NCI-H2227 (cell line): ENCODE data around the gene CPA3.

Source experiments
- DNase-seq: peaks from one replicate; lab custom pipeline; 2025; ENCODE audit not compliant: unreplicated experiment; lab: John Stamatoyannopoulos, UW

Gene CPA3

GRCh38 chr3:148857316-148857715 lies 7.8 kb upstream of the CPA3 start:
- no peak for DNase-seq

DNA sequence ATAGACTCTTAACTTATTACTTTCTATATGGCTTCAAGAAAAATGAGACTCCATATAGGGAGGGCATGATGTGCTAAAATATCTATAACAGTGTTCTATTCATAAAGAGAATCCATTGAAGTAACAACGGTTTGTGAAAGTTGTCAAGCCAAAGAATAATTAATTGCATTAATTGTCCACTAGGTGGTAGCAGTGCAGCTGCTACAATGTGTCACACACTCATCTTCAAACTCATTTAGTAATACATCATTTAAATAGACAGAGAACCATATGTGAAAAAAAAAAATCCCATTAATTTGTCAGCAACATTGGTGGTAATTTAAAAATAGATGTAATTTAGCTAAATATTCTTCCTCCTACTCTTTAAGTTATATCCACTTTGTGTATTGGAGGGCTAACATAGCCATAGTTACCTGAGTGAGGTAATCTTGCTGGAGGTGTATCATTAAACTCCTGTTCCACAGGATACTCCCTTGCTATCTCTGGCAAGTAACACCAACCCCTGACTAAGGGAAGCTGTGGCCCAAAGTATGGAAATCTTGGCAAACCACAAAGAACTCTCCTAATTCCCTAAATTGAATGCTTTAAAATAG lies 3.7 kb upstream of the CPA3 start:
- DNase-seq, result no peak

DNA sequence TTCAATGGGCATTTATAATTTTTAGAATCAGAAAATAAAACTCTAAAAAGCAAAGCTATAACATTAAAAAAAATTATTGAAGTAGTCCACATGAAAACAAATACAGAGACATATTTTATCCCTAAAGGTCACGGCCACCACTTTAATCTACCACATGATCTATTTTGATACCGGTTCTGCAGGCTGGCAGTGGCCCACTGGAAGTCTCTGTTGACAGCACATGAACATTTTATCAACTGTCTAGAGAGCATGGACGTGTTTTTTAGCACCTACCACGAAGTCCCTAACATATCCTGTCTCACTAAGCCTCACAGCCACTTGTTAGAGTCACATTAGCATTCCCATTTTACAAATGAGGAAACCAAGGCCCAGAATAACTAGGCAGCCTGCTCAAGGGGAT lies 1.8 kb upstream of the CPA3 start:
- DNase-seq, result no peak

GRCh38 chr3:148863814-148864213 lies 1.3 kb upstream of the CPA3 start:
- no peak for DNase-seq

DNA sequence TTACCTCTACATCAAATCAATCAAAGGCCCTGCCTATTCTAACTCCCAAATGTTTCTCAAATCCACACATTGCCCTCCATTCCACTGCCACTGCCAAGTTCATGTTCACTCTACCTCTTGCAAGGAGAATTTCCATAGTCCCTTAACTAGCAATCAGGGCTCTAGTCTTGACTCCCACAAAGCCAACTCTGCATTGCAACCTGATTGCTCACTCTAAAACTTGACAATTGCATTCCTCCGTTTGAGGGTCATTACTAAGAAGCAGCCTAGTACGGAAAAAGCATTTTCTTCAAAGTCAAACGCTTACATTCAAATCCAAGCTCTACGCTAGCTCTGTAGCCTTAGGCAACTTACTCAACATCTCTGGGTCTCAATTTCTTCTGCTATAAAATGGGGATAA lies 1.2 kb downstream of the CPA3 start:
- DNase-seq, result no peak

- DNase-seq, result no peak
Observed at GRCh38 chr3:148873270-148873927, 8.3 kb downstream of the CPA3 start.

DNA sequence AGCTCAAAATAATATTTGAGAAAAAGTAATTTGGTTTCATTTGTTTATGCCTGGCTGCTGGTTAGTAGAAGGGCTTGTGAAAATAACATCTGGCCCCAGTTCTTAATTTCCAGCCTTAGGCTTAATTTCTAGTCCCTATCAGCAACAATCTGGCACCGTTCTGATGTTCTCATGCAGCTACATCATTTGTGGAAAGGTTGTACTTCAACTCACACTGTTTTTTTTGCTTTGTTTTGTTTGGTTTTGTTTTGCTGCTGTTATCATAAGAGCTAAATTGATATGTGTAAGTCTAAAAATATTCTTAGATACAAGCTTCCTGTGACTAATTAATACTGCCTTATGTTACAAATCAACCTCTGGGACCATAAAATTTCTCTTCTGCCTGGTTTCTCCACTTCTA lies 8.9 kb downstream of the CPA3 start:
- DNase-seq, result no peak

DNA sequence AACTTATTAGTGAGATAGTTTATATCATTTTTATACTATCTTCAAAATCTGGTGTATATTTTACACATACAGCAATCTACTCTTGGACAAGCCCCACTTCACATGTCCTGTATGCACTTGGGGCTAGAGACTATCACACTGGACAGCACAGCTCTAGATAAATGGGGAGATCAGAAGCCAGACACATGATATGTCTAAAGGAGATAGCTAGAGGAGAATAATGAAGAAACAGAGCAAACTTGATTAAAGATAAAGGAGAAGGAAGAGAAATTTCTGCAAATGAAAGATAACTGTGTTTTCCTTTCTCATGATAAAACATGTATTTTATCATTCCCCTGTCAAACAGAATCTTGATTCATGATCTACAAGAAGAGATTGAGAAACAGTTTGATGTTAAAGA lies 13.0 kb downstream of the CPA3 start:
- DNase-seq, result no peak

GRCh38 chr3:148879256-148879655 lies 14.2 kb downstream of the CPA3 start:
- no peak for DNase-seq

GRCh38 chr3:148880681-148881080 lies 15.6 kb downstream of the CPA3 start:
- no peak for DNase-seq

GRCh38 chr3:148881286-148881685 lies 16.2 kb downstream of the CPA3 start:
- no peak for DNase-seq

DNA sequence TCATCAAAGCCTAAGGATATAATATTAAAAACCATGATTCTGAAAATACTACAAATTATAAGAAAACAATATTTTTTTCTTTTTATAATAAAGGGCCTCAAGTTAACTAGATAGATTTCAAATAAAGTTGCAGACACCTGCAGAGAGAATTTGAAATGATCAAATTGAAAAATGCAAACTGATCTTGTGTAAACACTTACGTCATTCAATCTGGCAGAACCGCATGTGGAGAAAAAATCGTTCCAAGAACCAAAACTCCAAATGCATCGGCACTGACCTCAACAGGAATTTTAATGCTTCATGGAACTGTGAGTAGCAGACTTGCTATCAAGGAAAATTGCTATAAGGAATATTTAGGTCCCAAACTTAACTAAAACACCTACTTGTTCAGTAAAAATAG lies 17.2 kb downstream of the CPA3 start:
- no peak for DNase-seq

GRCh38 chr3:148883163-148883562 lies 18.1 kb downstream of the CPA3 start:
- no peak for DNase-seq

DNA sequence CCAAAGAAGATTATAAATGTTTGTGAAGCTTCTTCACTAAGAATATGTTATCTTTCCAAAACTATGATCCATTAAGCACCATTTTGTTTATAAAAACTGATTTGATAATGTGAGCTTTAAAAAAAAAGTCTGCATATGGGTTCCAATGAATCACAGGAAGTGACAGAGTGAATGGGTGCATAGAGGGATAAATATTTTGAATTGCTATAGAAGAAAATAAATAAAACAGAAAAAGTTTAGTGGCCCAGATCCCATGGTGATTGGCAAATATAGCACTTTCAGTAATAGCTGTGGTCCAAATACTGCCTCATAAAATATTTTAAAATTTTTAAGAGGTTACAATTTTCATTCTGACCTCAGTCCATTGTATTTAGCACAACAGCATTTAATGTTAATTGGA lies 19.2 kb downstream of the CPA3 start:
- no peak for DNase-seq

DNA sequence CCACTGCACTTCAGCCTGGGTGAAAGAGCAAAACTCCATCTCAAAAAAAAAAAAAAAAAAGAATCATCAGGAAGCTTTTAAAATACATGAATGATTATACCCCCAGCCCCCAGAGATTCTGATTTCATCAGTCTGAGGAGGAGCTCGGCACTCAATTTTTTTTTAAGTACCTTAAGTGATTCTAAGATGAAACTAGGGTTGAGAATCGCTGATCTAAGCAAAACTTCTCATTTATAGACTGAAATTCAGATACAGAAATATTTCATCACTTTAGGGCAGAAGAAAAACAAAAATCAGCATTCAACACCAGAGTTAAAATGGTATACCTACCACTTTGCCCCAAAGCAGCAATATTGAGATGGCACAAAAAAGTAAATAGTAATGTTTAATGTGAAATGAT lies 24.7 kb downstream of the CPA3 start:
- DNase-seq, result no peak

GRCh38 chr3:148896062-148896461 lies 31.0 kb downstream of the CPA3 start:
- no peak for DNase-seq

DNA sequence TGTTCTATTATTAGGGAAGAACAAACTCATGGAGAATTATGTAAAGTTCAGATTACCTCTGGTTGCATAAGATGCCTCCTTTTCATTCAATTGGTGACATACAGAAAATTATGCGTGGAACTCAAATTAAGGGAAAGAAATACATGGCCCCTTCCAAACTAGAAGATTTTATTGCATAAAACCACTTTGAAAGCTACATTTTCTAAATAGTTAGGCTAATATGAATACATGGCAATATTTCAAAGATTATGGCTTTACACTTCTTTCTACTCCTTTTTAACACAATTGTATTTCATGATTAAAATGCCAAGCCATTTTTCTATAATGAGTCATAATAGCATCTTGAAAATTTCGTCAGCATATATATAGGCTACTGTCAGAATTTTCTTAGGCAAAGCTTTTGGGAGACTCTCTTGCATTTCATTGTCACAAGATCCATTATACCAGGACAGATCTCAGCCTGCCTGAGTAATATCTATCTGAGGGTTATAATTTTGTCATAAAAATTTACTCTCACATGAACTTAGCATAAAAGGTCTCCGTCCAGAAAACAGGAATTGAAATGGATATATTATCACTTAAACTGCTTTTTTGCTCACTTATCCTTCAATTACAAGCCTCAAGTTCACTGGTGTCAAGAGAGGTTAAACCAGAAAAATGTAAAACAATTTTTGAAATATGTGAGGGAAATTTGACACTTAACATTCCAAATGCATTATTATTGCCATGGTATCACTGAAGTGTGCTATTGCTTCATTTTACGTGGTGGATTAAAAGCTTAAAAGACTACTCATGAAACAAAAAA lies 37.1 kb downstream of the CPA3 start:
- no peak for DNase-seq

- DNase-seq, result no peak
Observed at GRCh38 chr3:148903022-148903442, 37.9 kb downstream of the CPA3 start.

GRCh38 chr3:148903941-148904340 lies 38.8 kb downstream of the CPA3 start:
- DNase-seq, result no peak

DNA sequence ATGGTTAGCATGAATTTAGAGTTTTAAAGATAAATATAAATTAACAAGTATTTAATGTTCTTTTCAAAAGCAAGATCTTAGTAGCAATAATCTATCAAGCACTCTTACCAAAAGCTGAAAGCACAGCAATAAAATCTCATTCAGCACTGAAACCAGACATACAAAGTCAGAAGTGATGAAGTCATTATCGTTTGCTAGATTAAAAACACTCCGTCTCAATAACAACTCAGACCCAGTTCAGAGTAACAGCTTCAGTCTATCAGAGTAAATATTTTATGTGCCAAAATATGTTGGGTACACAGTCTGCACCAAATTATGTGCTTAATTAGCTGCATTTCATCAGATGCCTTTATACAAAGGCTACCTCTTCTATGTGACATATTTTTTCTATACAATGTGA lies 41.6 kb downstream of the CPA3 start:
- DNase-seq, result no peak

DNA sequence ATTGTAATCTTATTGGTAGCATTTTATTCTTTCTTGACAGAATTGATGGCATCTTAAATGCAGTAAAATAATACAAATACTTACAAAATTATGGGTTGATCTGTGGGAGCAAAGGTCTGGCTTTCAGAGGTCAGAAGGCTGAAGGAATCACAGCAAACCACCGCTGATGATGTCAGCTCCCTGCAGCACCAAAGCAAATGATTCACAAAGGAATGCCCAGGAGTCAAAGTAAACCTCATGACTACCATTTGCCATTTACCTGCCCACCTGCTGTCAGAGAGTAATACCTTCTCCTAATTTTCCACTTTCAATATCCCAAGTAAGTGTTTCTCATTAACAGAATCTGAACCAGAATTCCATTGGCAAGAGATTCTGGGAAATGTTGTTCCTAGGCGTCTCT lies 46.1 kb downstream of the CPA3 start:
- no peak for DNase-seq

DNA sequence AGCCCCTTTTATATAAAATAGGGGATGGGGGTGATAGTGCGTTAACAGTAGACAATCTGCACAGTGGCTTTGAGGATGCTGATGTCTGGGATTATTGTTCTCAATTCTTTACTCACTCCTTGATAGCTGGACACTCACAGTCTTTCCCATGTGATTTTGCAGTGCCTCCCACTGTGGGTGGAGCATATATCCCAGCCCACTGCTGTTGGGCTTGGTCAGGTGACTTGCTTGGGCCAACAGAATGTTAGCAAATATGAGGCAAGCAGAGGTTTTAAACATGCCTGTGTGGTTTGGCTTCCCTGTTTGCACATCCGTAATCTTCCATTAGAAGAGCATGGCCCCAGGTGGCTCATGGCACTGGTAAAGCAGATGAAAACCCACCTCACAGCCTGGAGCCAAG lies 46.5 kb downstream of the CPA3 start:
- no peak for DNase-seq
